SH-SY5Y (cell line): ENCODE data around the gene TULP1.

Experiments
- GATA2 ChIP-seq: IDR thresholded peaks from 2 replicates; pipeline ENCODE4 v1.6.1; 2011; ENCODE audit warnings: mild to moderate bottlenecking, low read depth, low read length
- GATA3 ChIP-seq: IDR thresholded peaks from 2 replicates; pipeline ENCODE4 v1.6.1; 2011; ENCODE audit warnings: low read depth, mild to moderate bottlenecking, low read length, moderate library complexity

TULP1 gene

DNA sequence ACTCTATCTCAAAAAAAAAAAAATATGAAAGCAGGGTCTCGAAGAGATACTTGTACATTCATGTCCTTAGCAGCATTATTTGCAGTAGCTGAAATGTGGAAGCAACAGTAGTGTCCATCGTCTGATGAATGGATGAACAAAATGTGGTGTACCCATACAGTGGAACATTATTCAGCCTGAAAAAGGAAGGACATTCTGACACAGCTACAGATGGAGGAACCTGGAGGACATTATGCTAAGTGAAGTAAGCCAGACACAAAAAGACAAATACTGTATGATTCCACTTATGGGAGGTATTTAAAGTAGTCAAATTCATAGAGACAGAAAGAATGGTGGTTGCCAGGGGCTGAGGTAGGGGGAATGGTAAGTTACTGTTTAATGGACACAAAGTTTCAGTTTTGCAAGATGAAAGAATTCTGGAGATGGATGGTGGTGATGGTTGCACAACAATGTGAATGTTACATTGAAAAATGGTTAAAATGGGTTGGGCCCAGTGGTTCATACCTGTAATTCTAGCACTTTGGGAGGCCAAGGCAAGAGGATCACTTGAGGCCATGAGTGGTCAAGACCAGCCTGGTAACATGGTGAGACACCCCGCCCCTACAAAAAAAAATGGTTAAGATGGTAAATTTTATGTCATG lies 11.8 kb upstream of the TULP1 start:
- TF ChIP-seq GATA2, result no peak
- no peak for TF ChIP-seq GATA3

DNA sequence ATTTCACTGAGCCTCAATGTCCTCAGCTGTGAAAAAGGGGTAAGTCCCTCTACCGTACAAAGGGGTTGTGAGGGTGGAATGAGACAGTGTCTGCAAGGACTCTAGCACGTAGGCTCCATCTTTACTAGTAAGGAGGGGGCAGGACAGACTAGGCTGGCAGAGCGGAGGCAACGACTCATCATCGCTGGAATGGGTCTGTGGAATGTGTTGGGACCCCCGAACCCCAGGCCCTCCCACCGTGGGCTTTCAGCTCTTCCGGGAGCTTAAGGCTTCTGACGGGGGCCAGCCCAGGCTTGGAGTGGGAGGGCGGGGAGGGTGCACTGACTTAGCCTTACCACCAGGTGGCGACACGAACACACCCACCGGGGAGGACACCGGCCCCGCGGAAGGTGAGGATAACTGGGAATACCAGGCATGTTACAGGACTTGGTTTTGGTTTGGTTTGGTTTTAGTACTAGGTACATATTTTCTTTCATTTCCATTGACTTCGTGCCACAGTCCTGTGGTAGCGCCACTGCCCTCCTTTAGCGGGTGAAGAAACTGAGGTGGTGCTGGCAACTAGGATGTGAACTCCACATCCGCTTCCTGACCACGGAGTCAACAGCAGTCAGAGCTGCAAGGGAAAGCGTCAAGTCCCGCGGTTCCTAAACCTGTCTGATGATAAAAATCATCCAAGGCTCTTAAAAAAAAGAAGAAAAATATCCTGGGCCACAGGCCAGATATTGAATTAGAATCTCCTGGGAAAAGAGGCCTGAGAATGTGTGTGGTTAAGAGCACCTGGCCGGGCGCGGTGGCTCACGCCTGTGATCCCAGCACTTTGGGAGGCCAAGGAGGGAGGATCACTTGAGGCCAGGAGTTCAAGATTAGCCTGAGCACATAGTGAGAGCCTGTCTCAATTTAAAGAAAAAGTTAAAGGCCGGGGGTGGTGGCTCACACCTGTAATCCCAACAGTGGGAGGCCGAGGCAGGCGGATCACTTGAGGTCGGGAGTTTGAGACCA lies 10.3 kb upstream of the TULP1 start:
- TF ChIP-seq GATA2 (no peak), GATA3 (no peak)

DNA sequence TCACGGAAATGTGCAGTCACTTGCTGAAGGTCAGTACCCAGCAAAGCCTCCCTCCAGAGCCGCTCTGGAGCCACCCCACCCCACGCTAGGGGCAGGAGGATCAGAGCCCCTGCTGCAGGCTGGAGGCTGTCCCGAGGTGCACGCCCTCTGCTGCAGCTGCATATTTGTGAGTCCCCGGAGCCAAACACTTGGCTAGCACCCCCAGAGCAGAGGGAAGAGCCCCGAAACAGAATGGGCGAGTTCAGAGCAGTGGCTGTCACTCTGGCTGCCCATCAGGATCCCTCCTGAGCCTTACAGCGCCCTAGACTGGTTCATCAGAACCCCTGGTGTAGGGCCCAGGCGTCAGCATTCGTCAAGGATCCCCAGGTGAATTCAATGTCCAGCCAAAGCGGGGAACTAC lies 9.5 kb upstream of the TULP1 start:
- TF ChIP-seq GATA2 (no peak), GATA3 (no peak)

DNA sequence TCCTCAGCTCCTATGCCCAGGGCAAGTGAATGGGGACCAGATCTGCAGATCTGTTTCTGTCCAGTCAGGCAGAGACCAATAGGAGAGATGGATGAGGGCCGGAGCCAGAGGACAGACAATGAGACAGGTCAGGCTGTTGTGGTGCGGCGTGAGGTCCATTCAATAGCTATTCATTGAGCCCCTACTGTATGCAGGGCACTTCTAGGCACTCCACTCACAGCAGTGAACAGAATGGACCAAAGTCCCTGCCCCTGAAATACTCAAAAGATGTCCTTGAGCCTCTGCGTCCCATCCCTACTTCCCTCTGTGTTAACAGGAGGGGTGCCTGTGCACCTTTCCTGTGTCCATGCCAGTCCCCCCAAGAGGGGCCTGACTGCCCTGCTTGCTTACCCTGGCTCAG lies 8.5 kb upstream of the TULP1 start:
- TF ChIP-seq GATA3 (no peak), GATA2 (no peak)

DNA sequence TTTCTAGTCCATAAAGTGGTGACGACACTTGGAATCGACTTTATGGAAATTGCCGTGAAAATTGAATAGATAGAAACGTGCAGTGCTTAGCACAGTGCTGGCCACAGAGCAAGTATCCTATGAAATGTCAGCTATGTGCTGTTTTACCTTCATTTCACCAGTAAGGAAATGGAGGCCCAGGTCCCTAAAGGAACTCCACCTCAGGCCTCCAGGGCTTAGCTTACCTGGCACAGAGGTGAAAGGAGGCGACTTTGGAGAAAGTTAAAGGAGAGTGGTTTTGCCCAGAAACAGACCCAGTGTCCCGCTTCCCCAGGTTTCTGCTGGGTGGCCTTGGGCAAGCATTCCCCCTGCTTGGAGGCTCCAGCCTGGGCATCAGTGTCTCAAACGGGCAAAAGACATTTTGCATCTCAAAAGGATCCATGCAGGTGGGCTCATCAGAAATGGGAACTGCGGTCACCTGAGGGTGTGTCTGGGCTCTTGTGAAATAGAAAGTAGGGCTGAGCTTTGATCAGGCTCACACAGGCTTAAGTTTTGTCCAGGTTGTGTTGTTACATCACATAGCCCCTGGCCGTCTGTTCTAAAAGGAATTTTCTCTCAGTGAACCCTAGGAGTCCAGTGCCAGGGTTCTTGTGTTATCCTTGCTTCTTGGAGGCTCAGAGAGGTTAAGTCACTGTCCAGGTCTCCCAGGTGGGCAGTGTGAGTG lies 6.8 kb upstream of the TULP1 start:
- no peak for TF ChIP-seq GATA3
- no peak for TF ChIP-seq GATA2

DNA sequence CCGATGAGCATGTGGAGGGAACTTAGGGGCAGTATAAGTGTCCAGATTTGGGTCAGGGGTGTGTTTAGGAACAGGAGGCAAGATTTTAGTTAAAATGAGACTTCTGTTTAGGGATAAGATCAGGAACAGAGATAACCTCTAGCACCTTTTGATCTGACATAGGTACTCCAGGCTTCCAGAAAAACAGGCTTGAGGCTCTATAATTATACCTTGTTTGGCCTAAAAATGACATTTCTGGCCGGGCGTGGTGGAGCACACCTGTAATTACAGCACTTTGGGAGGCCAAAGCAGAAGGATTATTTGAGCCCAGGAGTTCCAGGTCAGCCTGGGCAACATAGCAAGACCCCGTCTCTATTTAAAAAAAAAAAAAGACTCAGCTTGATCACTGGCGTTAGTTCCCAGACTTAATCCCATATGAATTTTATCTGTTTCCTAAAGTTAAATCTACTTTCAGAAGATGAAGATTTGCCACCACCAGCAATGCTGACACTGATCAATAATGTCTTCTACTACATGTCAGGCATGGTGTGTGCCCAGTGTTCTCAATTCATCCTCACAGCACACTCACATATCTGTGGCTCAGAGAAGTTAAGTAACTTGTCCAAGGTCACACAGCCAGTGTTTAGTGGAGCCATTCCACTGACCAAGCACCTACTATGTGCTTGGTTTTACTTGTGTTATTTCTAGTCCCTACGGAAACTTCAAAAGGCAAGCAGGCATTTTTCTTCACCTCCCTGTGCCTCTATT lies 6.0 kb upstream of the TULP1 start:
- TF ChIP-seq GATA3, result no peak
- no peak for TF ChIP-seq GATA2

DNA sequence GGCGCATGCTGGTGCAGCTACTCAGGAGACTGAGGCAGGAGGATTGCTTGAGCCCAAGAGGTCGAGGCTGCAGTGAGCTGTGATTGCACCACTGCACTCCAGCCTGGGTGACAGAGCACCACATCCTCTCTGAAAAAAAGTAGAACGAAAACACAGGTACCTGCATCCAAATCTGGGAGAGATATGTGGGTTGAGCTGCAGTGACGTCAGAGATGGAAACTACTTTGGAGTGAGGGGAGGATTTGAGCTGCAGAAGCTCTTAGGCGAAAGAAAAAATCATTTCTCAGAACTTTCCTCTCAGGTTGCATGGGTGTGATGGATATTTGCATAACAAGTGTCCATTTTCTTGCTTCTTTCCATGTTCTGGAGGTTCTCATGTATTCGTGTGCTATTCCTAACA lies 4.0 kb upstream of the TULP1 start:
- TF ChIP-seq GATA2 (no peak), GATA3 (no peak)

DNA sequence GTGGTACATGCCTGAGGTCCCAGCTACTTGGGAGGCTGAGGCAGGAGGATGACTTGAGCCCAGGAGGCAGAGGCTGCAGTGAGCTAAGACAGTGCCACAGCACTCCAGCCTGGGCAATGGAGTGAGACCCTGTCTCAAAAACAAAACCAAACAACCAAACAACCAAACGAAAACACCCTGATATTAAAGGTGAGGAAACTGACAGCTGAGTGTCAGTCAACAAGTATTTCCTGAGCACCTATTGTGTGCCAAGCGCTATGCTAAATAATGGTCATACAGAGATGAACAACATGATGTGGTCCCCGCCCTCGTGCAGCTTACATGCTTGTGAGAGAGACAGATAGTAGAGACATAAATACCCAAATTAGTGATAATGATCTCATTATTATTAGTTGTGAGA lies 1.9 kb upstream of the TULP1 start:
- TF ChIP-seq GATA2 (no peak), GATA3 (no peak)

DNA sequence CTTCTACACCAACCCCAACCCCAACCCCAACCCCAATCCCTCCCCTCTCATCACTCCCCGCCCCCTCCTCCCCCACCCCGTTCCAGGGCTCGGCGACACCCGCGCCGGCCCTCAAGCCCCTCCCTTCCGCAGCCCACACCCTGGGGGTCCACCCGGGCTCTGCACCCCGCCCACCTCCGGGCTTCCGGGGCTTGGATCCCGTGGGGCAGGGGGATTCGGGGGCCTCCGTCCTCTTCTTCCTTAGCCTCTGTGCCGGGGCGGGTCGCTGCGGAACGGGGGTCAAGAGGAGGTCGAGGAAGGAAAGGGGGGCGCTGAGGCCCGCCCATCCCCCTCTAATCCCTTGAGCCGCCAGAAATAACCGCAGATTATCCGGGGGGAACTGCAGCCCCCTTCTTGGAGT lies 690 bp downstream of the TULP1 start:
- TF ChIP-seq GATA3 (no peak), GATA2 (no peak)

DNA sequence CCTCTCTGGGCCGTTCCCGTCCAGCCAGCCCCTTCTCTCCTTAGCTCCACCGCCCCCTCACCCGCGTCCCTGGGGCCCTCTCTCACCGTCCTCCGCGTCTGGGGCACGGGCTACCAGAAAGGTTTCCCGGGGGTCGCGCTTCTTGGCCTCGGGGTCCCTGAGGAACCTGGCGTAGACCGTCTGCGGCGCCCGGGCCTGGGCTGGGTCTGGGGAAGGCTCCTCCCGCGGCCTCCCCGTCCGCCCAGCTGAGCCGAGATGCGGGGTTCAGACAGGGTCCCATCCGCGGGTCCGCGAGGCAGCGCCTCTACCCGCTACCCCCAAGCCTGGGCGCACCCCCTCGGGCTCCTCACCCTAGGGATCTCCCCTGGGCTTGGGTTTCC lies 1.1 kb downstream of the TULP1 start:
- TF ChIP-seq GATA3 (no peak), GATA2 (no peak)

DNA sequence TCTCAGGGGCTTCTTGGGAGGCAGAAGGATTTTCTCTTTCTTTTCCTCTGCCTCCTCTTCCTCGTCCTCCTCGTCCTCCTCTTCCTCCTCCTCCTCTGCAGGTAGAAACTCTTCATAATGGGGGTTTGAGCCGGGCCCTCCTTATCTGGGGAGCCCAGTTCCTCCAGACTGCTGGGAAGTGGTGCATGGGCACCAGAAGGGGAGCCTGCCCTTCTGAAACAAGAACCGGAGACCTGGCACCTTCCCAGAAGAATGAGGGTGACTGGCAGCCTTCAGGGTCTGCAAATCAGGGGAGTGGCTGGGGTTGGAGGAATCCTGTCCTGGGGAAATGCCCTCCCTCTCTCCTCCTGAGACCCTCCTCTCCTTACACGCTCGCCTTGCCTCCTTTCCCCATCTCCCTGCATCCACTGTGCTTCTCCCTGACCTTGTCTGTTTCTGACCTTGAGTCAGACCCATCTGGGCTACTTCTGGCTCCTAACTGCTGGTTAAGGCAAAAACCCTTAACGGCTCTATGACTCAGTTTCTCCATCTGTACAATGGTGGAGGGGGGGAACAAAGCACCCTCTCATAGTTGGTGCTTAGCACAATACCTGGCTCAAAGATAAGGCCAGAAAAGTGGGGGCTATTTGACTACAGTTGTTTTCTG lies 1.7 kb downstream of the TULP1 start:
- TF ChIP-seq GATA2 (no peak), GATA3 (no peak)

DNA sequence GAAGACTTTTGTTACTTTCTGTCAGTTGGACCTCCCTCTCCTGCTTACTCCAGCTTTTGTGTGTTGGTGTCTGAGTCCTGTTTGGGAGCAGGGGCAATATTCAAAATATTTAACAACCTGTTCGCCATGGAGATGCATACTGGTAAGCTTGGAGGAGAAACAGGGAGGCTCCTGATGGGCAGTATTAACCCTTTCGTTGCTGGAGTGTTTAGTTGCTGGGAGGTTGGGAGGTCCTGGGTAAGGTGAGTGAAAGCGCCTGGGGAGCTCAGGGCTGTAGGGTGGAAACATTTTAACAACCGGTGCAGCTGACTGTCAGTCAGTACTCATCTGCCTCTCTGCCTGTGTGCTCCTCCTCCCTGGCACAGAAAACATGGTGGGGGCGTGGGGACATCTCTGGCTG lies 4.2 kb downstream of the TULP1 start:
- no peak for TF ChIP-seq GATA3
- TF ChIP-seq GATA2, result no peak

DNA sequence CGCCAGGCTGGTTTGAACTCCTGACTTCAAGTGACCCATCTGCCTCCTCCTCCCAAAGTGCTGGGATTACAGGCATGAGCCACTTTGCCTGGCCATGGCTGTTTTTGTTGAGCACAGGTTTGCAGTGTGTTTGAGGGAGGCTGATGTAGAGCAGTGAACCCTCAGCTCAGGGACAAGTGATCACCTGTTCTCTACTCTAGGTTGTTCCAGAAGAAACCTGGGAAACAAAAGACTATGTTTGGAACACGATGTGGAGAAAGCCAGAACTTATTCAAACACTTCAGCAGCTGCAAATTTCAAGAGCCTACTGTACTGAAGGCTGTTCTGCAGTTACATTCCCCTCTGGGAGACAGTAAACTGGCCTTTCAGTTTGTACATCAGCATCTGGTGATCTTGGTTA lies 4.7 kb downstream of the TULP1 start:
- TF ChIP-seq GATA3, result no peak
- TF ChIP-seq GATA2, result no peak
